HepG2 (cell line): ENCODE data around the gene CAPN10. TPM values are rescaled to one million over a fixed set of nuclear protein-coding genes. Genes with fewer than 3 reads are reported as not detected.

Source experiments
- CENPBD1 ChIP-seq: sonication (generic); formaldehyde crosslinking; IDR thresholded peaks from 2 replicates; pipeline ENCODE4 v1.8.0; 2022; ENCODE audit warnings: missing genetic modification reagents, low read depth, mild to moderate bottlenecking, borderline replicate concordance
- CHD4 ChIP-seq: fragments of 200-600 bp; sonication (generic); IDR thresholded peaks from 2 replicates; pipeline ENCODE4 v1.7.0; 2017; ENCODE audit warnings: mild to moderate bottlenecking, low read length, borderline replicate concordance
- GRHL1 ChIP-seq: sonication (generic); formaldehyde crosslinking; conservative IDR thresholded peaks from 2 replicates; pipeline ENCODE4 v1.8.0; 2022; ENCODE audit warnings: missing genetic modification reagents
- KDM3A ChIP-seq: IDR thresholded peaks from 2 replicates; pipeline ENCODE4 v1.6.1; 2018; ENCODE audit warnings: low read depth, missing compliant biosample characterization
- KMT2A ChIP-seq: sonication (generic); formaldehyde crosslinking; IDR thresholded peaks from 2 replicates; pipeline ENCODE4 v1.4.0; 2020; ENCODE audit warnings: missing genetic modification reagents
- MTERF4 ChIP-seq: sonication (generic); formaldehyde crosslinking; IDR thresholded peaks from 2 replicates; pipeline ENCODE4 v1.8.0; 2023; ENCODE audit warnings: mild to moderate bottlenecking, missing genetic modification reagents
- MYPOP ChIP-seq: sonication (generic); formaldehyde crosslinking; IDR thresholded peaks from 2 replicates; pipeline ENCODE4 v1.8.1; 2023; ENCODE audit warnings: mild to moderate bottlenecking, moderate library complexity, missing genetic modification reagents
- NCOA5 ChIP-seq: sonication (generic); formaldehyde crosslinking; IDR thresholded peaks from 2 replicates; pipeline ENCODE4 v1.4.0; 2020; ENCODE audit warnings: missing genetic modification reagents
- NR0B2 ChIP-seq: sonication (generic); formaldehyde crosslinking; IDR thresholded peaks from 2 replicates; pipeline ENCODE4 v1.4.0; 2020; ENCODE audit warnings: mild to moderate bottlenecking, missing genetic modification reagents
- REL ChIP-seq: sonication (generic); formaldehyde crosslinking; conservative IDR thresholded peaks from 2 replicates; pipeline ENCODE4 v1.8.0; 2022; ENCODE audit warnings: mild to moderate bottlenecking, missing genetic modification reagents, moderate library complexity
- STAT6 ChIP-seq: sonication (generic); formaldehyde crosslinking; IDR thresholded peaks from 2 replicates; pipeline ENCODE4 v1.4.0; 2020; ENCODE audit warnings: missing genetic modification reagents, mild to moderate bottlenecking, borderline replicate concordance
- TMF1 ChIP-seq: sonication (generic); formaldehyde crosslinking; IDR thresholded peaks from 2 replicates; pipeline ENCODE4 v1.8.1; 2022; ENCODE audit warnings: low read depth, missing genetic modification reagents
- ZNF230 ChIP-seq: sonication (generic); formaldehyde crosslinking; IDR thresholded peaks from 2 replicates; pipeline ENCODE4 v1.4.0; 2020; ENCODE audit warnings: mild to moderate bottlenecking, missing genetic modification reagents
- ZNF251 ChIP-seq: sonication (generic); formaldehyde crosslinking; IDR thresholded peaks from 2 replicates; pipeline ENCODE4 v1.9.0; 2021; ENCODE audit warnings: mild to moderate bottlenecking, missing genetic modification reagents
- ZNF430 ChIP-seq: sonication (generic); formaldehyde crosslinking; IDR thresholded peaks from 2 replicates; pipeline ENCODE4 v1.9.0; 2021; ENCODE audit warnings: mild to moderate bottlenecking, missing genetic modification reagents
- ZNF446 ChIP-seq: sonication (generic); formaldehyde crosslinking; IDR thresholded peaks from 2 replicates; pipeline ENCODE4 v1.5.0; 2020; ENCODE audit warnings: mild to moderate bottlenecking, missing genetic modification reagents
- ZNF460 ChIP-seq: sonication (generic); formaldehyde crosslinking; IDR thresholded peaks from 2 replicates; pipeline ENCODE4 v1.5.1; 2020; ENCODE audit warnings: missing genetic modification reagents, mild to moderate bottlenecking, borderline replicate concordance
- ZNF589 ChIP-seq: sonication (generic); formaldehyde crosslinking; conservative IDR thresholded peaks from 2 replicates; pipeline ENCODE4 v1.8.0; 2022; ENCODE audit warnings: mild to moderate bottlenecking, moderate library complexity, missing genetic modification reagents
- ZNF713 ChIP-seq: sonication (generic); formaldehyde crosslinking; IDR thresholded peaks from 2 replicates; pipeline ENCODE4 v1.4.0; 2020; ENCODE audit warnings: mild to moderate bottlenecking, missing genetic modification reagents
- ZNF766 ChIP-seq: sonication (generic); formaldehyde crosslinking; IDR thresholded peaks from 2 replicates; pipeline ENCODE4 v1.5.0; 2020; ENCODE audit warnings: missing genetic modification reagents, borderline replicate concordance
- ZSCAN20 ChIP-seq: sonication (generic); formaldehyde crosslinking; IDR thresholded peaks from 2 replicates; pipeline ENCODE4 v1.4.0; 2020; ENCODE audit warnings: missing genetic modification reagents, mild to moderate bottlenecking, borderline replicate concordance
- polyA plus RNA-seq, 8 experiments: library from polyadenylated mRNA; depleted of rRNA in 3 of 8; stranded (reverse) in 7 of 8; unstranded in 1 of 8; fragments of >200 nt; fragmentation: Illumina TruSeq in 4 of 8; extraction: Trizol in 4 of 8; gene quantifications; 2 replicates each; pipeline versions ENCODE4 v1.2.1 to v1.2.3, GENCODE V29; 2011 to 2016; ENCODE audit warnings: low read depth in 4 of 8, missing spikeins in 1 of 8, mixed read lengths in 1 of 8; ENCODE audit not compliant: insufficient read depth in 1 of 8
- total RNA-seq, 5 experiments: library from RNA; depleted of rRNA; stranded (reverse); fragments of >200 nt; fragmentation: Illumina TruSeq; extraction: Trizol; gene quantifications; 2 replicates each; pipeline ENCODE4 v1.2.3, GENCODE V29; 2016; ENCODE audit warnings: low read depth in 1 of 5

The CAPN10 gene
- total and polyA plus RNA-seq, 2 of the 13 experiments (the other 11 are each of a cell fraction or from before 2014, with no cell fraction given), result 27.6 to 32.4 TPM

- no peak for TF ChIP-seq GRHL1
- peak; percentile 63; the same call in 1 of the 2 replicates for TF ChIP-seq NR0B2 (CRISPR knock-in tag)
- 0 out of 2 replicates have a peak, but pooled peaks have one; percentile 35 for TF ChIP-seq ZNF430 (CRISPR knock-in tag)
- peak; percentile 81 for TF ChIP-seq MYPOP (CRISPR knock-in tag)
- no peak for TF ChIP-seq ZNF713 (CRISPR knock-in tag)
- 0 out of 2 replicates have a peak, but pooled peaks have one; percentile 36 for TF ChIP-seq ZNF251
- no peak for TF ChIP-seq NCOA5 (CRISPR knock-in tag)
- TF ChIP-seq CENPBD1 (CRISPR knock-in tag), result no peak; the same call in 1 of the 2 replicates
- no peak for TF ChIP-seq ZNF766
- no peak for TF ChIP-seq KDM3A (CRISPR knock-in tag)
- no peak for TF ChIP-seq ZSCAN20
- no peak for TF ChIP-seq REL (CRISPR knock-in tag)
- TF ChIP-seq ZNF460 (CRISPR knock-in tag), result no peak
- peak; percentile 51; the same call in 1 of the 2 replicates for TF ChIP-seq KMT2A (CRISPR knock-in tag)
- TF ChIP-seq ZNF589, result peak; percentile 58; the same call in 1 of the 2 replicates
- TF ChIP-seq CHD4, result peak; percentile 69; the same call in 1 of the 2 replicates
- no peak for TF ChIP-seq TMF1 (CRISPR knock-in tag)
- 0 out of 2 replicates have a peak, but pooled peaks have one; percentile 60 for TF ChIP-seq STAT6
- TF ChIP-seq MTERF4, result no peak
- TF ChIP-seq ZNF446 (CRISPR knock-in tag), result no peak
- TF ChIP-seq ZNF230 (CRISPR knock-in tag), result peak; percentile 79
Measured at GRCh38 chr2:240579771-240580614, 6.5 kb upstream of the CAPN10 start (continued).
